ENCODE measurements around the gene MFAP3. TPM values are rescaled to one million over a fixed set of nuclear protein-coding genes. Genes with fewer than 3 reads are reported as not detected.

The MFAP3 gene
- total RNA-seq, 1 experiment from 2014 or later = 18.5 TPM

DNA sequence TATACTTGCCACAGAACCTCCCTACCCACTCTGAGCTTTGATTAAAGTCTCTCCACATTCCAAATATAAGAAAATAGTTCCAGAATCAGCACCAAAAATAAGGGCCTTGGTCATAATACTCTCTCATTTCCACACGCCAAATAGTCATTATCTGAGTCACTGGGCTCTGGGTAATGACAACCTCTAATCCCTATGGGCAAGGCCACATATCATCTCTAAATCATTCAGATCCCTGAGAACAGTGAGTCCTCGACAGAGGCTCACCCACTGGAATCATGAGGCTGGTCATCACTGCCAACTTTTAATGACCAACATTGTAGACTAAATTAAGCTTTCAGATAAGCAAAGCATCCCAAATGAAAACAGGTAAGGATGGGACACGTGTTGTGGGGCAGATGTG is 28.1 kb upstream of the MFAP3 start:
- no peak overlapping the region for H2AFZ ChIP-seq (ENCODE audit: low read depth, low read length, poor library complexity, severe bottlenecking)
- no peak for TF ChIP-seq EZH2phosphoT487 (IDR thresholded peaks at IDR 0.05; ENCODE audit: borderline replicate concordance)
- TF ChIP-seq, protein P1, sequence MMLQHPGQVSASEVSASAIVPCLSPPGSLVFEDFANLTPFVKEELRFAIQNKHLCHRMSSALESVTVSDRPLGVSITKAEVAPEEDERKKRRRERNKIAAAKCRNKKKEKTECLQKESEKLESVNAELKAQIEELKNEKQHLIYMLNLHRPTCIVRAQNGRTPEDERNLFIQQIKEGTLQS (IDR thresholded peaks at IDR 0.05) = no peak
- TF ChIP-seq ZFX (IDR thresholded peaks at IDR 0.05) = no peak
- no peak for TF ChIP-seq ZNF274 (IDR thresholded peaks at IDR 0.05; ENCODE audit: low read depth, low read length)
- no peak for TF ChIP-seq YY1 (IDR thresholded peaks at IDR 0.05; ENCODE audit: extremely low read depth, insufficient replicate concordance, low read depth, low read length)
- TF ChIP-seq, protein P2, sequence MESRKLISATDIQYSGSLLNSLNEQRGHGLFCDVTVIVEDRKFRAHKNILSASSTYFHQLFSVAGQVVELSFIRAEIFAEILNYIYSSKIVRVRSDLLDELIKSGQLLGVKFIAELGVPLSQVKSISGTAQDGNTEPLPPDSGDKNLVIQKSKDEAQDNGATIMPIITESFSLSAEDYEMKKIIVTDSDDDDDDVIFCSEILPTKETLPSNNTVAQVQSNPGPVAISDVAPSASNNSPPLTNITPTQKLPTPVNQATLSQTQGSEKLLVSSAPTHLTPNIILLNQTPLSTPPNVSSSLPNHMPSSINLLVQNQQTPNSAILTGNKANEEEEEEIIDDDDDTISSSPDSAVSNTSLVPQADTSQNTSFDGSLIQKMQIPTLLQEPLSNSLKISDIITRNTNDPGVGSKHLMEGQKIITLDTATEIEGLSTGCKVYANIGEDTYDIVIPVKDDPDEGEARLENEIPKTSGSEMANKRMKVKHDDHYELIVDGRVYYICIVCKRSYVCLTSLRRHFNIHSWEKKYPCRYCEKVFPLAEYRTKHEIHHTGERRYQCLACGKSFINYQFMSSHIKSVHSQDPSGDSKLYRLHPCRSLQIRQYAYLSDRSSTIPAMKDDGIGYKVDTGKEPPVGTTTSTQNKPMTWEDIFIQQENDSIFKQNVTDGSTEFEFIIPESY (IDR thresholded peaks at IDR 0.05; ENCODE audit: extremely low read depth, insufficient replicate concordance, low read length) = no peak
- no peak for TF ChIP-seq POLR2A (IDR thresholded peaks at IDR 0.05; ENCODE audit: borderline replicate concordance, extremely low read depth, insufficient read depth, insufficient read length)
- no peak for TF ChIP-seq SRF (IDR thresholded peaks at IDR 0.05; ENCODE audit: low read depth)
- TF ChIP-seq ELF1 (IDR thresholded peaks at IDR 0.05; ENCODE audit: borderline replicate concordance, low read depth) = no peak
- TF ChIP-seq SP1 (IDR thresholded peaks at IDR 0.05; ENCODE audit: low read depth) = no peak
- TF ChIP-seq, protein P3, sequence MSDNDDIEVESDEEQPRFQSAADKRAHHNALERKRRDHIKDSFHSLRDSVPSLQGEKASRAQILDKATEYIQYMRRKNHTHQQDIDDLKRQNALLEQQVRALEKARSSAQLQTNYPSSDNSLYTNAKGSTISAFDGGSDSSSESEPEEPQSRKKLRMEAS (IDR thresholded peaks at IDR 0.05) = no peak
- TF ChIP-seq RAD21 (IDR thresholded peaks at IDR 0.05; ENCODE audit: low read depth) = no peak
- TF ChIP-seq FOSL1 (IDR thresholded peaks at IDR 0.05; ENCODE audit: low read depth) = no peak
- TF ChIP-seq POLR2AphosphoS5 (IDR thresholded peaks at IDR 0.05; ENCODE audit: low read depth, low read length) = no peak
- DNase-seq (ENCODE audit: low read depth, low spot score) (no peak), ATAC-seq (no peak)
- RAD21 ChIA-PET (ENCODE audit: low non-redundant PET in 1 of 2, low total read pairs in 2 of 2, uncharacterized antibody in 2 of 2, unreplicated experiment in 2 of 2) = no interaction called here
- H3K4me1 ChIP-seq (ENCODE audit: control insufficient read depth in 1 of 2, insufficient read depth in 2 of 2, low read length in 2 of 2) = no peaks in the 10 kb centered on the region
- no peaks in the 10 kb centered on the region; the same call in 1 of the 2 replicates for H3K9me2 ChIP-seq (ENCODE audit: insufficient read depth)
- no peaks in the 10 kb centered on the region for H4K20me1 ChIP-seq (ENCODE audit: insufficient read depth)
- H3K4me2 ChIP-seq (ENCODE audit: low read length) = no peak overlapping the region
- no peak overlapping the region for H3K4me3 ChIP-seq (replicated peaks in 1 of 2; ENCODE audit: low read depth in 1 of 2, low read length in 2 of 2)
- CTCF ChIA-PET = no interaction called here
- H3K36me3 ChIP-seq (ENCODE audit: control insufficient read depth in 1 of 2, insufficient read depth in 2 of 2, low read length in 2 of 2) = no peaks in the 10 kb centered on the region
- no peaks in the 10 kb centered on the region for H3K79me2 ChIP-seq (ENCODE audit: insufficient read depth, low read length)
- intact Hi-C loops (cut with micrococcal nuclease) = no loop called here
- no peak overlapping the region for H3K9ac ChIP-seq (ENCODE audit: low read length)
- no peaks in the 10 kb centered on the region for H3K27me3 ChIP-seq (ENCODE audit: insufficient read depth, low read length)
- POLR2A ChIA-PET = no interaction called here
- no TSS peak for BruUV-seq (replicated peaks)
- H3K27ac ChIP-seq (ENCODE audit: low read depth, low read length) = no peak overlapping the region
- H3K9me3 ChIP-seq (ENCODE audit: control insufficient read depth in 1 of 2, insufficient read depth in 1 of 2, low read depth in 1 of 2, low read length in 2 of 2) = no peaks in the 10 kb centered on the region
